ENCODE data around the gene CACNA1C.

The CACNA1C gene

DNA sequence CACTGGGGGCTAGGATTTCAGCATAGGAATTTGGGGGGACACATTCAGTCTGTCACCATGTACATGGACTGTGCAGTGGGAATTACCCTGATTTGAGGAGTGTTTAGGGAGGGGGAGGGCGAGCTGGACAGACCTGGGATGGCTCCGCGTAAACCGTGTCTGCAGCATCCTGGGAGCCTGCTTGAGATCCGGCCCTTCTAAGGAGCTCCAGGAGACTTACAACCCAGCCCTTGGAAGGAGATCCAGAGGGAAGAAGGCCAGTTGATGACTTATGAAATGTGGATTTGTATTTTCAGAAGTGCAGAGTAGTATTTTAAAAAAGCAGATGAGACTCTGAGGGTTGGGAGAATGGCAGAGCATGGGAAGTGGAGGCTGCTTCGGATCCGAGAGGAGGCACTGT lies 153.2 kb downstream of the CACNA1C start:
- DNase-seq (ENCODE audit: low spot score): no peak

DNA sequence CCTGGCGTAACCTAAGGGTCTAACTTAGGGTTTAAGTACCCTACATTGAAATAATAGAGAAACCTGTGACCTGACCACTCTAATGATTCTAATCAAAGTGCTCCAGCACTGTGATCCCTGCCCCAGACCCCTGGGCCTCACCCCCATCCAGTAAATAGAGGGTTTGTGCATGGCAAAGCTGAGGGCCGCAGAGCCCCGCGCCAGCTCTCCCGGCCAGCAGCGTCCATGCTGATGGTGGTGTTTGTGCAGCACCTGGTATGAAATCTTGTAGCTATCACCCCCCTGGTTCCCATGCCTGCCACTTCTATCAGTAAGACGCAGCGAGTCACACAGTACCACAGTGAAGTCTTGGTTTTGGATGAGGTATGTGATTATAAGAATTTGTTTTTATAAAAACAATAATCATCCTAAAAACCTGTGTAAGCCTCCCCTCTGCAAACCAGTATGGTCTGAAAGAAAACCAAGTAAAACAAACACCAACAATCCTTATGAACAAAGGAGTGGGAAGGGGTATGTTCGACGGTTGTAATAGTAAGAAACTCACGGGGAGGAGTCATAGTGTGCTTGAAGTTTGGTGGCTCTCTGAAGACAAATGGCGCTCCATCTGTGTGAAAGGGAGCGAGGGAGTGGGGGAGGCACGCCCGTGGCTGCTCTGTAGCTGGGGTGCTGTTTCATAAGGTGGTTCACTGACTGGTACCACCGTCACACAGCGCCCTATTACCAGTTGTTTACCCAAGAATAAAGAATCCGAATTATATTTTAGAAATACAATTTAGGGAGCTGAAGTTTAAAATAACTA lies 156.2 kb downstream of the CACNA1C start:
- no peak for DNase-seq (ENCODE audit: low spot score)

DNA sequence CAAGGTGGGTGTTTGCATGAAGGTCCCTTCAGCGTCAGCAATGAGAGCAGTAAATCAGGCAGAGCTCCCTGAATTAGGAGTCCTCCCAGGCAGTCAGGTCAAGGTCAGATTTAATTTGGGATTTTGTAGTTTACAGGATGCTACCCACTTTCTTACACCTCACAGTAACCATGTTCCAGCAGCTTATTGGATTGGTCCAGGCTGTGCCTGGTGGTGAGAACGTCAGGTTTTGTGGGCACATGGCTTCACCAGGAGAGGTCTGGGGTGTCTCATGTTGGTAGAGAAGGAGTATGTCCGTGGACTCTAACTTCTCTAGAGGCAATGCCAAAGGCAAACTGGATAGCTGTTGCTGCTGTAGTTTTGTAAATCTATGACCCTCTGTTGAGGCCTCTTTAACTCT lies 158.3 kb downstream of the CACNA1C start:
- no peak for DNase-seq (ENCODE audit: low spot score)

DNA sequence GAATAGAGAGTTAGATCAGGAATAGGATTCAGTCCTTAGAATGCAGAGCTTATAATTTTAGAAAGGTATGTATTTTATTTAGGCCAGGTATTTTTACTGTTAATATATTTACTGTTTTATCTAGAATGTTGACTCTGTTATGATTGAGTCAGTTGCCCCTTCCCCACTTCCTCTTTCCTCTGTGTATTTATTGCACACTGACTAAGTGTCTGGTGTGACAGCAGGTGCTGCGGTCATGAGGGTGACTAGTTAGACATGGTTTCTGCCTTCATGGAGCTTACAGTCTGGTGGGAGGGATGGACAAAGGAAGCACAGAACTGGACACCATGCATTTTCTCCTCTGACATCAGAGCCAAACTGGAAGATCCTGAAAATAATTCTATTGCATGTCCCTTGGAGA lies 159.8 kb downstream of the CACNA1C start:
- no peak for DNase-seq (ENCODE audit: low spot score)

DNA sequence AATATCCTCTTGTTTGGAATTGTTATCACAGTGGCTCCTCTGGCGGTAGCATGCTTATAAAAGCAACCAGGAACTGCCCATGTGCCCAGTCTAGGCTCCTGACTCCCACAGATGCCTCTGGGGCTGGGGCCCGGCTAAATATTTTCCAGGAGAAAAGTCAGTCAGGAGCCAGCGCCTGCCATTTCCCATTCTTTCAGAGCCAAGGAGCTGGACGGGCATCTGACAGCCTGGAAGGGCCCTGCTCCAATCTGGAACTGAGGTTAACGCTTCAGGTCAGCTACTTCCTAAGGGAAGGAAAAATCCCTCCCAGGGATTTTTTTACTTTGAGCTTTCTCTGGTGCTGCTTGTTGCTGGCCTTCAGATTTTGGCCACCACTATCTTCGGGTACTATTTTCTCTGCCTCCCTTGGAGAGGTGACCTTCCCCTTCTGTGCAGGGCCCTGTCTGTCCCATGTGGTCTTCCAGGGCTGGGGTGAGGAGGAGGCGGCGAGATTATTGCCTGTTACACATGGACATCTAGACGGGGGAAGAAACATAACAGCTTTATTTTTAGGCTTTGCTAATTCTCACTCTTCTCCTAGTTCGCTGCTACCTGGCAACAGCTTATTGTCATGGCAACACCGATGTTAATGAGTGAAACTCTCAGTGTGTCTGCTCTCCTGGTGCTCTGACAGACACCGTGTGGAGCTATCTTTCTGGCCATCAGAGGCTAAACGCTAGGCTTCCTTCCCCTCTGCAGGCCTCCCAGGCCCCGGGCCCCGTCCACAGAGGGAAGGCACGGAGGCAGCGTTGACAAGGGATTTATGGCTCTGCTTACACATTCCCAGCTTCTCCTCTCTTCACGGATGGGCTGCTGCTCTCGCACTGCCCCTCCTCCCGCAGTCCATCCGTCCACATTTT lies 160.4 kb downstream of the CACNA1C start:
- peak; percentile 69 for DNase-seq (ENCODE audit: low spot score)

DNA sequence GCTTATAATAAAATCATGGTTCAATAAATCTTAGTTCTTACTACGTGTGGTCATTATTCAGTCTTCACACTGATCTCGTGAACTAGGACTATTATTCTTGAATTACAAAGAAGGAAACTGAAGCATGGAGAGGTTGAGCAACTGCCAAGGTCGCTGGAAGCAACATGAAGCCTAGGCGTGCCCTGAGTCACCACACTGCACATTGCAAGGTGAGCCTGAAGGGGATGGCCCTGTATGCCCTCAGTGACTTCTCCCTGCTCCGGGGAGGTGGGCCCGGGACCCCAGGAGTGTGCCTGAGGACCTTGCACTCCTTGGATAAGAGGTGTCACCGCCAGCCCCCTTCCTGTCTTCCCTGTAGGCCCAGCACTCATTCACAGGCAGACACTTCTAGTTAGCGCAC lies 161.6 kb downstream of the CACNA1C start:
- DNase-seq (ENCODE audit: low spot score): no peak

DNA sequence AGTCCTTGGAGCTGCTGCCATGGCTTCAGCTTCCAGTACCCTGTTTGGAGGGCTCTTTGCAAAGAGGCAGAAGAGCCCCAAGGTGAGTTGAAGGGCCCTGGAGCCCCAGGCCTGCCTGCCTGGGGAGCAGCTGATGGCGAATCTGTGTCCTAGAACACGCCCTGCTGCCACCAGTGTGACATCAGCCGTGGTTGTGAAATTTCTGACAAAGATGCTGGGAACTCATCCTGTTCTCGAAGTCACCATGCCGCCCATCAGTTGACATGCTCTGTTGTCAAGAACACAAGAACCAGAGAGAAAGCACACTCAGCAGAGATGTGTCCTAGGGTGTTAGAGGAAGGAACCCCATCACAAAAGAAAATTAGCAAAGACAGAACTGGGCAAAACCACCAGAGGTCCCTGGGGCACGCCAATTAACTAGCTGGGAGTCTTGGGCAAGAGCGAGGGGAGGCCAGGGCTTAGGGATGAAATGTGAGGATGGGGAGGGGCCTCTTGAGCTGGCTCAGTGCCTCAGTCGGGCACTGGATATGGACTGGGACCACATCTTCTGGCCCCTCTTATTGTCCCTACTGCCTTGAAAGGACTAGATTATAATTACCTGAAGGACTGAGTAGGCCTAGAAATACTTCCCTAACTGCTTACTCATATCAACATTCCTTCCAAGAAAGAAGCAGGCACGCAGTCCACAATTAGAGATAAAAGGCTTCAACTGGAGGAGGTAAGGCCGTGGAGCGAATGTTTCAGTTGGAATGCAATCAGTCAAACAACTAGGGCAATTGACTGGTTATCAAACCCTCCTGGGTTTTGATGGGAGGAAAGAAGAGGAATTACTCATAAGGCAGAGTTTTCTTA lies 163.1 kb downstream of the CACNA1C start:
- DNase-seq (ENCODE audit: low spot score): no peak

DNA sequence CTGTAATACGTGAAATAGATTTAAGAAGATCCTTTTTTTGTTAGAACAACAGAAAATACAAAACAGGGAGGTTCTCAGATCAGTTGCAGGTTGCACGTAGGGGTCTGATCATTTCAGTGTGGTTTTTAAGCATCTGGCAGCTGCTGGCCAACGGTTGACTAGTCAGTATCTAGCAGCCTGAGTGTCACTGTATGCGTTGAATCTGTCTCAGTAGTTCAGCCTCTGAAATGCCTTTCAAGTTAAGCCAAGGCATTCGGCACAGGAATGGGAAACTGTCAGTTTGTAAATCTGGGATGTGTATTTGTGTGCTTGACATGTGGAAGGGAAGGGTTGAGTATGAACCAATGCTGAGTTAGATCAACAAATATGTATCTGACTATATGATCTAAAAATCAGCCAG lies 165.9 kb downstream of the CACNA1C start:
- no peak for DNase-seq (ENCODE audit: low spot score)

DNA sequence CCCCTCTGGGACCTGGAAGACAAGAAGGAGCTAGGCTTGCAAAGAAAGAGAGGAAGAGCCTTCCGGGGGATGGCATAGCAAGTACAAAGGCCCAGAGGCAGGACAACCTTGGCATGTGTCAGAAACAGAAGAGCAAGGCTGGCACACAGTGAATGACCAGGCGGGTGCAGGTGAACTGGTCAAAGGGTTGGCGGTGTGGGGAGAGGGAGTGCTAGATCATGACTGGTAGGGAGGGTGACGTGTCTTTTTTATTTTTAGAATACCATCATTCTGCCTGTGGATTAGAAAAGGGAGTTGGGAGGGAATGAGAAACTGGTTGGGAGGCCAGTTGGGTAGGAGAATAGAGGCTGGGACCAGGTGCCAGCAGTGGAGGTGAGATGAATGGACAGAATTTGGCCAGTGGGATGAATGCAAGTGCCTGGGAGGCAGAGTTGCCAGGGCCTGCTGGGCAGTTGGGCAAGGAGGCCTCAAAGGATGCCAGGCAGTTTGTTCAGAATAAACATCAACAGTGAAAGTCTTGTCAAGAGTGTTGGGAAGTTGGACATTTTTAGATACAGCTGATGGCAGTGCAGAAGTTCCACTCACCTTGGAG lies 168.3 kb downstream of the CACNA1C start:
- no peak for DNase-seq (ENCODE audit: low spot score)

DNA sequence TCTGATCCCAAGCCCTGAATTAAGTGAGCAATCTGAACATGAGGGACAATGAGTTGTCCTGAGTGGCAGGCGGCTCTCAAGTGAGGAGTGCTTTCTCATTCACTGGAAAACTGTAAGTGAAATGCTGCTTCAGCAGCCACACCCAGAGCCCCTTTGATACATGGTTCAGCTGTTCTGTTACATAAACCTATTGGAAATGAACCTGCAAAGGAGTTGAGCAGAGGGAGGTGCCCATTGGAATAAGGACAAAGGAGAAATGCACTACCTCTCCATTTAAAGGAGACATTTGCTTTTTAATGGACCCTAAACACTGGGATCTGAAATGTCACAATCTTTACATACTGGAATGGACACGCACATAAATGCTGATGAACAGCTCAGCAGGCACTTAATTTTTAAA lies 169.9 kb downstream of the CACNA1C start:
- no peak for DNase-seq (ENCODE audit: low spot score)

DNA sequence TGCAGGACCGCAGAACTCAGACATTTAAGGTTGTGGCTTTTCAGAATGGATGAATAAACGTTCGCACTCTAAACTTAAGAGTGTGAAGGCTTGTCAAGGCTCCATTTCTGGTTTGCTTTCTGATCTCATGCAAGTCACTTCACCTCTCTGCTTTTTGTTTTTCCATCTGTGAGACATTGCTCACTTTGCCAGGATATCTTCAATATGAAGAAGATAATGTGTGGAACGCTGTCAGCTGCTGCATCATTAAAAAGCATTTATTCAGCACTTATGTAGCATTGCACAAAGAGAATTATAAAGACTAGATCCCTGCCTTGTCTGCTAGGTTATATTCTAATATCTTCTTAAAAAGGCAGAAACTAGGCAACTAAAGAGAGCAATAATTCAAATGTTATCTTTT lies 172.2 kb downstream of the CACNA1C start:
- DNase-seq (ENCODE audit: low spot score): no peak

DNA sequence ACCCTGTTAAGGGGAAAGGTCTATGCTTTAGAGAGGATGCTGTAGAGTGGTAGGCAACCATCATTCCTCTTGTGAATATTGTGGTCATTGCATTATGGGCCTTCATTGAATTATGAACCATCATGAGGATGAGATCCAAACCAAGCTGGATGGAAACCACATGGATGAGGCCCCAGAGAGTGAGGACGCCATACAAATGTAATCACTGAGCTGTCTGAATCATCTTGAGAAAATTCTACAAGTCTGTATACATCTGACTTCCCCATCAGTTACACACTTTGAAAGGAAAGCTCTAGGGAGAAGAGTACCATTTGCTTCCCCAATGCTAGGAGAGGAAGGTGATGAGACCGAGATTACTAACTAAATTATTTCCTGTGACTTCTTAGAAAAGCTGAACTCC lies 172.9 kb downstream of the CACNA1C start:
- no peak for DNase-seq (ENCODE audit: low spot score)

DNA sequence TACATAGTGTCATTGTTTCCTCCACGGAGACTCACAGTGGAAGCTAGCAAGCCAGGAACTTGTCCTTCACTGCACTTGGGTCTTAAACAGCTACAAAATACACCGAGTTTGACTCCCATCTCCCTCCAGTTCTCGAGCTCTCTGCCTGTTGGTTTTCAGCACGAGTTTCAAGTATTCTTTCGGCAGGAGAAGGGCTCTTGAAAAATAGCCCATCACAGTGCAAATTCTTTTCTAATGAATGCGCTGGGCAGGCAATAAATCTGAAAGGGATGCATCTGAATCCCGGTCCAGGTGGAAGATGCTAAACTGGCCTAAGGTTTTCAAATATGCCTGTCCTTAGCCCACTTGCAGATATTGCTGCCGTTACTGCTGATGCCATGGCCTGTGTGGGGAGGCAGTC lies 173.9 kb downstream of the CACNA1C start:
- no peak for DNase-seq (ENCODE audit: low spot score)

DNA sequence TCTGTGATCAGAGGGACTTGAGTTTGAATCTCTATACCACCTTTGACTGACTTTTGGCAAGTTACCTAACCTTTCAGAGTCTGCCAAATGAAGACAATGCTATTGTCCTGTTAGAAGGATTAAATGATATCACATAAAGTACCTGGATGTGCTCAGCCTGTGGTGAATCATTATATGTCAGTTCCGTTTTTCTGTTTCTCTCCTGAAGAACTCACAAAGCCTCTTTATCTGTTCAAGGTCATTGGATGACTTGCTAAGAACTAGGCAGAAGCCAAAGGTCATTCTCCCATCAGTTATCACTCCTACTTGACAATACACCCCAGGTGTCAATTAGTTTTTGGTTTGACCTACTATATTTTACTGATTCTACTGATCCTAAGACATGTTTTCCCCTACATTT lies 174.6 kb downstream of the CACNA1C start:
- DNase-seq (ENCODE audit: low spot score): no peak

DNA sequence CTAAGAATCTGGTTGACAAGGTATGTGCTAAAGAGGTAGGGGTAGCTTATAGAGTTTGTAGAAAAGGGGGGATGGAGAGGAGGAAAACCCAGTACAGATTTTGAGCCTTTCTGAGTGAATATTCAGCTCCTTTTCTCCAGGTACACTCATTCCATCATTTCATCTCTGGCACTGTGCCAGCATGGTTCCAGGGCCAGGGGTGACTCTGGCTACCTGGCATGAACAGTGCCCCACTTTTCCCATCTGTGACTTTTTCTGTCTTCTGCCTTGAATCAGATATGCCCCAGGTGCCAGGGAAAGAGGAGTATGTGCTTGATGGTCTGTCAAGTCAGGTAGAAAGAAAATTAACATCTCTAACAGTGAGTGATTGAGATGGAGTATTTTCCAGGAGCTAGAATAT lies 175.7 kb downstream of the CACNA1C start:
- DNase-seq (ENCODE audit: low spot score): no peak

DNA sequence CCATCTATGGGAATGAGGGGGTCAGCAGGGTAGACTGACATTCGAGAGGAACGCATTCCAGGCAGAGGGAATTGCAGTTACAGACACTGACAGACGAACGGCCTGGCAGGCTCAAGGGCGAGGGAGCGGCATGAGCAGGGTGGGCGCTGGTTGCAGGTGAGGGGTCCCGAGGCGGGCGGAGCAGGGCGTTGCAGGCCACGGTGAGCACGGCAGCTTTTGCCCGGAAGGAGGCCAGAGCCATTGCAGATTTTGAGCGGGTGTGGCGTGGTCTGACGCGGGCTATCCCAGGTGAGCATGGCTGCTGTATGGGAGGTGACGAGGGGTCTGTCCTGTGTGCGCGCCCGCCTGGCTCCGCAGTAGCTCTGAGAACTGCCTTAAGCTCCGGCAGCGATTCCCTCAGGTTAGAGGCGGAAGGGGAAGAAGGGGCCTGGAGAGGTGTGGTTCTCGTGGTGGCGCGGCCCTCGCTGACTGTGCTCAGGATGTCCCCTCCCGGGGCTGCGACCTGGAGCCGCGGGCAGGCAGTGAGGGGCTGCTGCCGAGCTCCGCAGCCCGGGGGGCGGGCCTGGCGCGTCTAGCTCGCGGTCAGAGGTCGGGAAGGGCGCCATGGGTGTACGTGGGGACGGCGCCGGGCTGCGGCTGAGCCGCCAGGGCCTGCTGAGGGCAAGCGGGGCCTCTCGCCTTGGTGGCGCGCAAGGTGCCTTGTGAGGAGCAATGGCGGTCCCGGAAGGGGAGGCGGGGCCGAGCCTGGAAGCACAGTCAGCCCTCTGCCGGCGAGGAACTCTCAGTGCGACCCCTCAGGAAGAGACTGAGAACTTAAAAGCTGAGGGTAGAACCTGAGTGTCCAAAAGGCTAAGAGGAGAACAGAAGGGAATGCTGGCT lies 177.1 kb downstream of the CACNA1C start:
- DNase-seq (ENCODE audit: low spot score): no peak

DNA sequence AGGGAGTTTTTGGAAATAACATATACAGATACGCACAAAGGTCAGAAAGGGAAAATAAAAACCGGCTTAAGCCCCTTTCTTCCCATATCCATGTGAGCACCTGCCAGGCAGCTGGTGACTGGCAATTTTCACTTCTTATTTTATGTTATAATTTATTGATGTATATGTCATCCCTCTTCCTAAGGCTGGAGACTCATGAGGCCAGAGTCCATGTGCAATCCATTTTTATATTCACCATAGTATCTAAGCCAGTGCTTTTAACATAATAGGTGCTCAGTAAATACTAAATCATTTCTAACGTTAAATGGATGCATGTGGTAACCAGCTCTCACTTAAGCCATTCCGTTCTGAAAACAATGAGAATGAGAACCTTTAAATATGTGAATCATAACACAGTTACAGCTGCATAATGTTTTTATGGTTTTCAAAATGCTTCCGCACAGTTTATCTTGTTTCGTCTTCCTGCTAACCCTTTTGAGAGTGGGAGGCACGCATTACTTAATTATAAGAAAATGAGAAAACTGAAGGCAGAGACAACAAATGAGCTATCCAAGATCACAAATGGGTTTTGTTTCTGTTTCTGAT lies 178.3 kb downstream of the CACNA1C start:
- no peak for DNase-seq (ENCODE audit: low spot score)

DNA sequence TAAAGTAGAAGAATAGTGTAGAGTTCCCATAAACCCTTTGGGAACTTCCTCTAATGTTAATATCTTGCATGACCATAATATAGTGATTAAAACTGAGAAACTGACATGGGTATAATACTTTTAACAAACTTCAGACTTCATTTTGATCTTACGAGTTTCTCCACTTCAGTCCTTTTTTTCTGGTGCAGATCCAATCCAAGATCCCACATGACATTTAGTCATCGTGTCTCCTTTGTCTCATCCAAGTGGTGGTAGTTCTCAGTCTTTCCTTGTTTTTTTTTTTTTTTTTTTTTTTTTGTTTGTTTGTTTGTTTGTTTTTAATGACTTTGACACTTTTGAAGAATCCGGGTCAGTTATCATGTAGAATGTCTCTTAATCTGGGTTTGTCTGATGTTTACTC lies 179.2 kb downstream of the CACNA1C start:
- no peak for DNase-seq (ENCODE audit: low spot score)

DNA sequence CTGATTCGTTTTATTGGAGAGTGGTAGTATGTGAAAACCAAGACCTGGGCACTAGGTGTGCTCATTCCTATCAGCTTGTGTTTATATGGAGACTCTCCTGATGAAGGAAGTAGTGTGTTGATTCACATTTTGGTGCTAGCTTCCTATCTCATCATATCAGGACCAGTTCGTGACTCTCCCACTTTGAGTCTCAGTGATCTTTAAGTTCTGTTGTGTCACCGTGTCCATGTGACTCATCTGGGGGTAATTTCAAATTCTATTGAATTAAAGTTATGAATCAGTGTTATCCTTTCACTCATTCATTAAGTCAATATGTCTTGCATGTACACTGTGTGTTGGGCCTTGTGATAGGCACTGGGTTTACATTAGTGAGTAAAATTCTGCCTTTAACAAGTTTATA lies 180.2 kb downstream of the CACNA1C start:
- no peak for DNase-seq (ENCODE audit: low spot score)

DNA sequence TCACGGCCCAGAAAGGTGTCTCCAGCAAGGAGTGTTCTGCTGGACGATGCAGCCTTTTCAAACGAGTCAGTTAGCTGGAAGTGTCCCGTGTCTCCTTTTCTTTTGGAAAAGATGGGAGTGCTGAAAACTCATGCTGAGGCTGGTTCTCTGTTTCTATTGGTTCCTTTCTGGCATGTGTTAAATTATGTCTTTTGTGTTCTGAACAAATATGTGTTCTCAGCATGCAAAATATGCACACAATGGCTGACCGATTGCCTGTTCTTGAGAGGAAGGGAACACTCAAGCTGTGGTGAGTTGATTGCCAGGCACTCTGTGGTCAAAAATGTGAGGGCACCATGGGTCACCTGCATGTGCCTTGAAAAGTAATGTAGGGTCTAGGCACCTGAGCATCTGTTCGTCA lies 181.3 kb downstream of the CACNA1C start:
- DNase-seq (ENCODE audit: low spot score): no peak

Measured in putamen (tissue), 1 donor.